Ovary (tissue), 9 donors: ENCODE measurements around the gene SPAM1. TPM values are rescaled to one million over a fixed set of nuclear protein-coding genes. Genes with fewer than 3 reads are reported as not detected.

Source experiments
- DNase-seq, 5 donors: peaks; one replicate each; pipeline ENCODE4 v3.0.0-alpha.2; 2019 to 2020
- H3K27ac ChIP-seq, 2 donors: fragments of 200-600 bp; one replicate each; pipeline versions ENCODE4 v1.5.1 to v1.8.0; 2019 to 2022
- H3K27me3 ChIP-seq: fragments of 200-600 bp; one replicate; pipeline ENCODE4 v1.8.0; 2022
- H3K36me3 ChIP-seq: fragments of 200-600 bp; sonication (generic); one replicate; pipeline ENCODE4 v1.5.1; 2019
- H3K4me1 ChIP-seq: one replicate; pipeline ENCODE4 v1.8.1; 2013; ENCODE audit warnings: mild to moderate bottlenecking, moderate library complexity; ENCODE audit not compliant: insufficient read depth
- H3K4me3 ChIP-seq: fragments of 200-600 bp; sonication (generic); one replicate; pipeline ENCODE4 v1.5.1; 2017
- H3K9me3 ChIP-seq, 2 donors: fragments of 200-600 bp in 1 of 2; sonication (generic) in 1 of 2; one replicate each; pipeline versions ENCODE4 v1.5.1 to v1.8.1; 2013 to 2019; ENCODE audit warnings: mild to moderate bottlenecking in 1 of 2, moderate library complexity in 1 of 2
- CTCF ChIP-seq, 3 donors: fragments of 450-650 bp in 2 of 3; fragments of 200-600 bp in 1 of 3; IDR thresholded peaks; one replicate each; pipeline versions ENCODE4 v1.5.1 to v1.8.0; 2016 to 2022; ENCODE audit warnings: antibody characterized with exemption in 3 of 3, mild to moderate bottlenecking in 1 of 3
- EP300 ChIP-seq: sonication (generic); formaldehyde crosslinking; IDR thresholded peaks from one replicate; pipeline ENCODE4 v1.6.1; 2017; ENCODE audit warnings: antibody characterized with exemption
- POLR2A ChIP-seq: fragments of 450-650 bp; IDR thresholded peaks from one replicate; pipeline ENCODE4 v1.6.1; 2017; ENCODE audit warnings: antibody characterized with exemption, mild to moderate bottlenecking, moderate library complexity
- WGBS, 3 donors: extraction: QIAGEN DNeasy Blood & Tissue Kit in 1 of 3; methylation state at CpG; one replicate each; pipeline versions ENCODE4 v1.1.5 to v1.1.7; 2013 to 2017; 5-methylcytosine and 5-hydroxymethylcytosine counted together
- intact Hi-C, 4 donors: fragments of 100-400 bp; cut with DNase I; formaldehyde crosslinking; loops; one replicate each; pipeline versions ENCODE4 v1.11.0 to v1.15.1; 2022 to 2023
- polyA plus RNA-seq, 2 donors: library from polyadenylated mRNA; stranded (reverse); fragments of 200-250 nt in 1 of 2; fragments of 350-450 nt in 1 of 2; fragmentation: Illumina TruSeq in 1 of 2; extraction: RNeasy Lipid Tissue Mini Kit (QIAGEN cat#74804) in 1 of 2; gene quantifications; one replicate each; pipeline ENCODE4 v1.2.3, GENCODE V29; 2013 to 2014
- total RNA-seq, 7 donors: library from RNA; depleted of rRNA in 2 of 7; stranded (reverse); fragments of >200 nt in 2 of 7; fragmentation: NEBNext Ultra II Directional in 3 of 7; extraction: Animal tissue kit (Norgen Biotek cat#: 25700) in 3 of 7; gene quantifications; one replicate each; pipeline versions ENCODE4 v1.1.0 to v1.2.4, GENCODE V29; 2016 to 2023
- donor health status: DM: no; HTN: no; CAD: no; lungs with moderate emphysema.
- donor health status: DM: no; HTN: no; CAD: no.
- donor health status: Bipolar disorder and iron deficiency.
- donor health status: DM: yes; HTN: yes; CAD: no.
- donor health status: DM: no; HTN: no; CAD: no.
- donor health status: DM: yes; HTN: yes; CAD: no.

The SPAM1 gene
- total and polyA plus RNA-seq, 9 donors = not detected

- H3K9me3 ChIP-seq = no peaks in the 10 kb centered on the region
- no peaks in the 10 kb centered on the region for H3K36me3 ChIP-seq
- 61 to 81% (median 63%) methylated on average over 2 of the region's 2 CpGs for WGBS, 3 donors
- TF ChIP-seq POLR2A (no peak), EP300 (no peak), CTCF (IDR thresholded peaks at IDR 0.05) (no peak)
- H3K27me3 ChIP-seq = no peaks in the 10 kb centered on the region
- intact Hi-C loops = no loop called here
- H3K4me1 ChIP-seq = no peaks in the 10 kb centered on the region
- no peak overlapping the region for H3K27ac ChIP-seq
- DNase-seq = no peak
- H3K4me3 ChIP-seq = no peak overlapping the region
Observed at GRCh38 chr7:123992913-123993518, 68.0 kb downstream of the SPAM1 start.

GRCh38 chr7:123993996-123994395 is 69.0 kb downstream of the SPAM1 start:
- H3K27me3 ChIP-seq = no peaks in the 10 kb centered on the region
- H3K36me3 ChIP-seq = no peaks in the 10 kb centered on the region
- WGBS, 3 donors = 54 to 64% (median 61%) methylated on average over 2 of the region's 2 CpGs
- H3K4me1 ChIP-seq = no peaks in the 10 kb centered on the region
- no peak for DNase-seq
- no peak for TF ChIP-seq POLR2A
- no peak for TF ChIP-seq EP300
- TF ChIP-seq CTCF (IDR thresholded peaks at IDR 0.05) = no peak
- H3K27ac ChIP-seq = no peak overlapping the region
- intact Hi-C loops = no loop called here
- no peaks in the 10 kb centered on the region for H3K9me3 ChIP-seq
- no peak overlapping the region for H3K4me3 ChIP-seq

GRCh38 chr7:123994449-123994848 is 69.4 kb downstream of the SPAM1 start:
- Histone ChIP-seq H3K4me3 (no peak overlapping the region), H3K27ac (no peak overlapping the region), H3K27me3 (no peaks in the 10 kb centered on the region), H3K4me1 (no peaks in the 10 kb centered on the region), H3K9me3 (no peaks in the 10 kb centered on the region), H3K36me3 (no peaks in the 10 kb centered on the region)
- DNase-seq = no peak
- TF ChIP-seq CTCF (IDR thresholded peaks at IDR 0.05) (no peak), EP300 (no peak), POLR2A (no peak)
- intact Hi-C loops = no loop called here

- intact Hi-C loops = no loop called here
- Histone ChIP-seq H3K27ac (no peak overlapping the region), H3K36me3 (no peaks in the 10 kb centered on the region), H3K4me3 (no peak overlapping the region), H3K9me3 (no peaks in the 10 kb centered on the region), H3K27me3 (no peaks in the 10 kb centered on the region), H3K4me1 (no peaks in the 10 kb centered on the region)
- no peak for DNase-seq
- no peak for TF ChIP-seq CTCF (IDR thresholded peaks at IDR 0.05)
- no peak for TF ChIP-seq EP300
- TF ChIP-seq POLR2A = no peak
- WGBS, 3 donors = 92 to 94% (median 94%) methylated on average over 10 of the region's 10 CpGs
Observed at GRCh38 chr7:123995617-123996326, 70.7 kb downstream of the SPAM1 start.
